IPS-NIHi11 (cell line): ENCODE results near the gene HMX2.
"Not testable (repeated sequence)": the region's sequence is repeated elsewhere in the genome, so short reads cannot be mapped to it uniquely, and the experiment has no call there.

Source experiments
- DNase-seq: peaks from one replicate; pipeline ENCODE4 v3.0.0; 2012; ENCODE audit warnings: mixed read lengths, low spot score

HMX2 gene

DNA sequence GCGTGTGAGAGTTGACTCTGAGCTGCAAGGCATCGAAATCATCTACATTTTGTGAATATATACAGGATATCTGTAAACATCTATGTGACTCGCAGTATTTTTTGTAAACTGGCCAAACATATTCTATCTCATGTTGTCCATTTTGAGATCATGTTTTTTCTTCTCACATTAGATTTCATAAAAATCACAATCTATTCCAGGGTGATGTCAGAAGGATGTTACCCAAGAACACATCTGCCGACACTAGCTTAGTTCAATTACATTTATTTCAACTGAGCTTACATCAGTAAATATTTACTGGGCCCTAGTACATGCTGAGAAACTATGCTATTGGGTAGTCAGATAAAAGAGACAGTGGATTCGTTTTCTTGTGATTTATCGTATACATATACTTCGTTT lies 3.8 kb downstream of the HMX2 start:
- no peak for DNase-seq

DNA sequence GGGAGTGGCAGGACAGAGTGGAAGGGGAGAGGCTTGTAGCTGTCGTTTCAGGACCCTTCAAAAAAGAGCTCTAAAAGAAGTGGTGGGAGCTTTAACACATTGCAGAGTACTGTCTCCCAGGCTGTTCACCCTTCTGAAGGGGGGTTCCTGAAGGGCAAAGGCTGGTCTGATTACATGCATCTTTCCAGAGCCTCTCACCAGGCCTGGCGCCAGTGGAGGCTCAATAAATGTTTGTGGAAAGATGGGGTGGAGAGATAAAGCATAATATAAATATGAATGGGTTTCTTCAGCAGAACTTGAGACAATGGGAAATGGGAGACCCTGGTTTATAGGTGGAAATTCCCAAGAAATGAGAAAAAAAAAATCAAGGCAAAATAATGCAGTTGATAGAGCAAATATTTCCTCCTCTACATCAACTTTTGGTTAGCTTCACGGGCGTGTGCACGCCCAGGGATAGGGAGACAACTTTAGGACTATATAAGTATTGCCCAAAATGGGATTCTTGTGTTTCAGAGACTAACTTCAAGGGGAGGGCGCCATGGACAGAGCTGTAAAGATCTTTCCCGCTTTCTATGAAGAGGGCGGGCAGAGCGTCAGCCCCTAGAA lies 5.7 kb downstream of the HMX2 start:
- no peak for DNase-seq

DNA sequence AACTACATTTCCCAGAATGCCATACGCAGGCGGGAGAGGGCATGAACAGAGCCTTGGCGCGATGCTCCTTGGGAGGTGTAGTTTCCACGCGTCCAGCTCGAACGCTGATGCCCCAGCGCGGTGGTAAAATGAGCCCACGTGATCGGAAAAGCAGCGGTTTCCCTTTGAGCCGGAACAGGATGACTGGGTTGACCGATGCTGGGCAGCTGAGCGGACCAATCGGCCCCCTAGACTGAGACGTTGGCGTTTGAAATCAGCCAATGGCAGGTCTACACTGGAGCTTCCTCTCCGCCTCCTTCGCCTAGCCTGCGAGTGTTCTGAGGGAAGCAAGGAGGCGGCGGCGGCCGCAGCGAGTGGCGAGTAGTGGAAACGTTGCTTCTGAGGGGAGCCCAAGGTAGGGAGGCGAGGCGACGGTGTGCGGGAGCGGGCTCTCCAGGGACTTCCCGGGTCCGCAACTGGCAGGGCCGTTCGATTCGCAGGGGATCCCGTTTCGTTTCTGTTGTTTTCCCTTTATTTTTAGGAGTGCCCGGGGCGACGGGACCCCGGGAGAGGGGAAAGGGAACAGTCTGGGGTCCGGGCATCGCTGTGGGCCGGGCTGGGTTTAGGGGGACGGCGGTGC lies 6.3 kb downstream of the HMX2 start, which contains the start of gene BUB3:
Gene BUB3, plus strand, starts transcription at position 311 of the 619 bp plus-strand sequence. CDS start 516 bp downstream, outside the sequence.
- DNase-seq: peak; percentile 98

DNA sequence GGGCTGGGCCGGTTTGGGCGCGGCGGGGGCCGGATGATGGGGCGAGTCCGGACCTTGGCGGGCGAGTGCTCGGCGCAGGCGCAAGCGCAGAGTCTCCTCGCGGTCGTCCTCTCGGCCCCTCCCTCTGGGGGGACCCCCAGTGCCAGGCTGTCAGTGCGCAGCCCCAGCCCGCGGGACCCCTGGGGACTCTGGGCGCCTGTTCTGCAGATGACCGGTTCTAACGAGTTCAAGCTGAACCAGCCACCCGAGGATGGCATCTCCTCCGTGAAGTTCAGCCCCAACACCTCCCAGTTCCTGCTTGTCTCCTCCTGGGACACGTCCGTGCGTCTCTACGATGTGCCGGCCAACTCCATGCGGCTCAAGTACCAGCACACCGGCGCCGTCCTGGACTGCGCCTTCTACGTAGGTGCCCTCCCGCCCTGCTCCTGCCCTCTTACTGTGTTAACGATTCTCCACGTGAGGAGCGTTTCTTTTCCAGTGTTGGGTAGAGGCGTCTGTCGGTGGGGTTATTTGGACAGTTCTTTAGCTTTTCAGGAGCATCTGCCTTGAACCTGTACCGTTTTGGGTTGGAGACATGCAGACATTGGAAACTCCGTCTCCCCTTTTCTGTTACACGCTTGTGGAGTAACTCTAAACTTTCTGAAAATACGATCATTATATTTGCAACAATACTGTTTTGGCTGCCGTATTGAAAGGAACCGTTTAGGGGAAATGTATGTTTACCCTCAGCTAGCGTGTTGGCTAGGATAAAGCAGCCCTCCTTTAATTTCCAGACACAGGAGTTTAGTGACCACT lies 7.0 kb downstream of the HMX2 start:
- DNase-seq: peak; percentile 87

DNA sequence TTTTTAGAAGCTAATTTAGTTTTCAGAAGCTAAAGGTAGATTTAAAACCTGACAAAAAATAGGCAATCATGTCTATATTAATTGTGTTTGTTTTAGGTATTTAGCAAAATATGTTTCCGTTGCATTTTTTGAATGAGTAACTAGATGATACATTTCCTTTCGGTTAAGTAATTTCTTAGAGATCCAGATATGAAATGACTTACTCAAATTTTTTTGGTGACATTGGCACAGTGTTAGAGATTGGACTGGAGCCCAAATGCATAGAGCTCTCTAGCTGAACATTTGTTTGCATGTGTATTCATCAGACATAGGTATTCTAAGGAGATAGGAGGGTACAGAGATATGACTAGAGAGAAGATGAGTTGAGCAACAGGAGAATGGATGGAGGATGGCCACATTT lies 8.1 kb downstream of the HMX2 start:
- no peak for DNase-seq

DNA sequence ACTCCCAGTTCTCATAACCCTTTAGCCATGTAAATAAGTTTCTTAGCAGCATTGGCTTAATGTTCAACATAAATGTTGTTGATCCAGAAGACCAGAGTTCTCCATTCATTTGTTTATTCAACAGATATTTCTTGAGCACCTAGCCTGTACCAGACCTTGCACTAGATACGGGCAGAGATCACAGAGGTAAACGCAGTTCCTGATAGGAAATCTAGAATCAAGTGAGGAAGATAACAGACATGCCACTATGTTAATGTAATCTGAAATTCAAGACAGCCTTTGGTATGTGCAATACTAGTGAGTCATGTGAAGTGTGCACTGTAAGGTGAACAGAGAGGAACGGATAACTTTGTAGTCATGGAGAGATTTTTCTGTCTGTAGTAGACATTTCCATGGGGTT lies 9.3 kb downstream of the HMX2 start:
- DNase-seq: no peak

DNA sequence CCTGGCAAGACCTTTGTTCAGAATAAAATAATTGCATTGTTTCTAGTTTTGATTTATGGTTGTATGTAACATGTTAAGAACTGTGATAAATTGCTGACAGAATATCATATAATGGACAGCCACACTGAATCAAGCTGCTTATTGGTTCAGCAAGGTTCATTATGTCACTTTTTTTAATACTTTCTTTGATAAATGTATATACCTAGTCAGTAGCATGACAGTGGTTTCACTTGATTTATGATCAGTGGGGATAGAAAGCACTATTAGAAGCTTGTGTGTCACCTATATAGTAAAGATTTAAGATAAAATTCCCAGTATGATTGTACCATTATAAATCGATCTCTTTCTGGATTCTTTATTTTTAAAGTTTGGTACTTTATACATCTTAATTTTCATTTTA lies 10.7 kb downstream of the HMX2 start:
- DNase-seq: no peak

DNA sequence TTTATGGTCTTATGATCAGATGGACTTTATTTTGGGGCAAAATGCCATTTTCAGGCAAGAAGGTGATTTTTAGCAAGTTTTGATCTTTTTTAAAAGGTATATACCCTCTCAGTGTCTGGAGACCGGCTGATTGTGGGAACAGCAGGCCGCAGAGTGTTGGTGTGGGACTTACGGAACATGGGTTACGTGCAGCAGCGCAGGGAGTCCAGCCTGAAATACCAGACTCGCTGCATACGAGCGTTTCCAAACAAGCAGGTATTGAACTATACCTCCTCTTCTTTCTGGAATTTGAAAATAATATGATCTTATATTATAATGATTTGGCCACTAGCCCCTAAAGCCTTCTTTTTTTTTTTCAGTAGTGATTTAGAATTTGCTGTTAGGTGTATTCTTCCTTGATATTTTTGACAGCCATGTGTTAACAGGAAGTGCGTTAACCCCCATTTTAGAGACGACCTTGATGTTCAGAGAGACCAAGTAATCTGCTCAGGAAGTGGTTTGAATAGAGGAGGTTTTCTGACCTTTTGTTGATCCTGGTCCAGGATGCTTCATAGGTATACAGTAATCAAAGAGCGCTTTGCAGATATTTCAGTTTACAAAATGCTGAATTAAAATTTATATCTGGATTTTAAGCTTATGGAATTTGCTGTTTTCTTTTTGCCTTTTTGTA lies 12.5 kb downstream of the HMX2 start:
- DNase-seq: no peak

DNA sequence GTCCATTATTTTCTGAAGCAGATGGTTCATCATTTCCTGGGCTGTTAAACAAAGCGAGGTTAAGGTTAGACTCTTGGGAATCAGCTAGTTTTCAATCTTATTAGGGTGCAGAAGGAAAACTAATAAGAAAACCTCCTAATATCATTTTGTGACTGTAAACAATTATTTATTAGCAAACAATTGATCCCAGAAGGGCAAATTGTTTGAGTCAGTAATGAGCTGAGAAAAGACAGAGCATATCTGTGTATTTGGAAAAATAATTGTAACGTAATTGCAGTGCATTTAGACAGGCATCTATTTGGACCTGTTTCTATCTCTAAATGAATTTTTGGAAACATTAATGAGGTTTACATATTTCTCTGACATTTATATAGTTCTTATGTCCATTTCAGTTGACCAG lies 16.4 kb downstream of the HMX2 start:
- DNase-seq: no peak

DNA sequence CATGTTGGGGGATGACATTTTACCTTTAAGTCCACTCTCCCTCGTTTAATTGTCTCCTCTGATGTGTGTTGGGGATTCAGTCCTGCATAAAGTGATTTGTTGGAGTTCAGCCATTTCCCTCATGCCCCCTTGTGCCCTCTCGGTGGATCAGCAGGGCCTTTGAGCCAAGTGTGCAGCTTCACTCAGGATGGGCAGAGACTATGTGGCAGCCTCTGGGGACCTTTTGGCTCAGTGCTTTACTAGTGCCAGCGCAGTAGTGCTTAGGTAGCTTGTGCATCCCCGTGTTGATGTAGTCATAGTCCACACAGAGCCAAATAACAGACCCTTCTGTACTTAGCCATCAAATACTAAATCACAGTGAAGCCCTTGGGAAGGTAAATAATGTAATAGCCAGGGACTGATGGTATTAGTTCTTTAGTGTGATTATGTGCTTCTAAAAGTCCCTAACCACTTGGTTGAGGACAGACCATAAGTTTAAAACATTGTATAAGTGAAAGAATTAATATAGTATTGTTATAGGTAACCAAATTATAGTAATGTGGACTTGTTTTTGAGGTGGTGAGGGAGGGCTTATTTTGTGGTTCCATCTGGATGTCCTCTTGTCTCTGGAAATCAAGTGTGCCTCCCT lies 17.6 kb downstream of the HMX2 start:
- DNase-seq: no peak

DNA sequence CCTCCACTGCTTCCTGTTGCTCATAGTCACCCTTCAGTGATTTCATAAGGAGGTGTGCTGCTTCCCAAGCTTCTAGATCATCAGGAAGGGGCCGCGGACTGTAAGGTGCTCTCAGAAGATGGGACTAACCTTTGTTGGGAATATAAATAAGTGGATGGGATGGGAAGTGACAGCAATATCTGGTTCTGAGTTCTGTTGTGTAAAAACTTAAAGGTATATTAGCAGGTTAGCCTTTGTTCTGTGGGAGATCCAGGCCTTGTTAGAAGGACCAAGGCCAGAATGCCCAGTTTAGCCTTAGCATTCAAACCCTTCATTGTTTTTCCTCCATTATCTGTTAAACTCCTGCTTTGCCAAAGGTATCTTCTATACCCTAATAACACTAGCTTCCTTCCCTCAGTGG lies 18.7 kb downstream of the HMX2 start:
- DNase-seq: no peak

DNA sequence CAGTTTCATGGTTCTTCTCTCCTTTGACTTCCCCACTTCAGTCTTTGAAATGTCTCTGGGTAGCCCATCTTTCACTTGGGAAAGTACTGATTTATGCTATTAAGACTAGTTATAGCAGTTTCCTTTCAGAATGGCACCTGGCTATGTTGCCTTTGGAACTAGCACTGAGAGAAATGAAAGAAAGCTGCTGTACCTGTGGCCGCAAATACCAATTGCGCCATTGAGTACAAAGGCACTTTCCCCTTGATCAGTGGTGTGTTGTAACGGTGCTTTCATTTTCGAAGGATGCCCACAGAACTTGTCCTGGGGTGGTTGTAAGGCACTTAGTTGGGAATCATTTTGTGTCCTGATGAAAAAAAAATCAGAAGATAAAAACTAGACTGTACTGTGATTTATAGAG lies 23.0 kb downstream of the HMX2 start:
- DNase-seq: no peak

DNA sequence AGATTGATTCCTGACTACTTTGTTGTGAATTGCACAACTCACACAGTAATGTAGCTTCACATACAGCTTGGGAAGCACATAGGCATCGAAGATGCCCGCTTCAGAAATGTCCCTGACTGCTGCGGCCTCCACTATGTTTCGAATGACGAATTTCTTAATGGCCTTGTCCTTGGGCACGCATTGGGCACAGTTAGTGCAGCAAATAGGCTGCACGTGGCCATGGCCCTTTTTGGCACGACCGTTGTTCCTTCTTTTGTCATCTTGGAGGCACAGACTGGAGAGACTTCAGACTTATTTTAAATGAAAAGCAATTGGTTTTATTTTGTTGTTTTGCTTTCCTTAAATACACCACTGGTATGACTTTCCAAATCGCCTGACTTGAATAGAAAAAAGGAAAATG lies 23.7 kb downstream of the HMX2 start:
- not testable (repeated sequence) for DNase-seq

DNA sequence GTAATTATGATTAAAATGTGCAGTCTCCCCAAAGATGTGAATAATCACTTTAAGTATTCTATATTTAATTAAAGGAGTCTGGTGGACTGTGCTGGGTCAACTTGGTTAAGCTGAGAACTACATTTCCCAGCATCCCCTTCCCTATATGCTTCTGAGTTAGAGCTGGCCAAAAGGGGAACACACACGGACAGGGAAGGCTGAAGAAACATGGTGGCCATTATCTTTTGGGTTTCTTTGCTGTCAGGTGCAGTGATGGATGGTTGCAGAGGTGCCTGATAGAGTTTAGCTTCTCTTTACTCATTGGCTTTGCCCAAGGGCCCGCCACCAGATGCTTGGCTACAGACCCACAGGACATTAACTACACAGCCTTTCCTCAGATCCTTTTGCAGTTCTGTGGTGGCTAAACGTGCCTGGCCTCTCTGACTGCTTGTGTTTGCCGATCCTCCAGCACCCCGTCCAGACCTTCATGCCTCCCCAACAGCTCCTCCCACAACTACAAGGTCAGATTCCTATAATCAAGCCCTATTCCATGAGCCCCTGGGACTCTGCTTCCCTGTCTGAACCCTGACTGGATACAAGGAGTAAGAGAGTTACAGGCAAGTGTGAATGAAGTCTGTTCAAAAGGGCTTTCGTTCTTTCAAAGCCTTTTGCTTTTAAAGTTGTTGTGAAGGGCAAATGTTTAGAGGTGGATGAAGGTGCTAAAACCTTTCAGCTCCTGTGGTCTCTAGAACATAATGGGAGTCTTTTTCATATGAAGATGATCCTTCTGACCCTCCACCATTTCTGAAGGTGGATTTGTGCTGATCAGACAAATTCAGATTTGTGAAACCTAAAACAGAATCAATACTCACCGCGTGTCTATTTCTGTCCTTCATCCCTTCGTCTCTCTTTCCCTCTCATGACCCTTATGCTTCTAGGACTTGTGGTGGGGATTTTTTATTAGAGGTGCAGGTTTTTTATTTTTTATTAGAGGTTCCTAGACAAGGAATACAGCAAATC lies 27.8 kb downstream of the HMX2 start:
- no peak for DNase-seq

DNA sequence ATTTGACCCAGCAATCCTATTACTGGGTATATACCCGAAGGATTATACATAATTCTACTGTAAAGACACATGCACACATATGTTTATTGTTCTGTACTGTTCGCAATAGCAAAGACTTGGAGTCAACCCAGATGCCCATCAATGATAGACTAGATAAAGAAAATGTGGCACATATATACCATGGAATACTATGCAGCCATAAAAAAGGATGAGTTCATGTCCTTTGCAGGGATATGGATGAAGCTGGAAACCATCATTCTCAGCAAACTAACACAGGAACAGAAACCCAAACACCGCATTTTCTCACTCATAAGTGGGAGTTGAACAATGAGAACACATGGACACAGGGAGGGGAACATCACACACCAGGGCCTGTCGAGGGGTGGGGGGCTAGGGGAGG lies 30.5 kb downstream of the HMX2 start:
- DNase-seq: not testable (repeated sequence)

DNA sequence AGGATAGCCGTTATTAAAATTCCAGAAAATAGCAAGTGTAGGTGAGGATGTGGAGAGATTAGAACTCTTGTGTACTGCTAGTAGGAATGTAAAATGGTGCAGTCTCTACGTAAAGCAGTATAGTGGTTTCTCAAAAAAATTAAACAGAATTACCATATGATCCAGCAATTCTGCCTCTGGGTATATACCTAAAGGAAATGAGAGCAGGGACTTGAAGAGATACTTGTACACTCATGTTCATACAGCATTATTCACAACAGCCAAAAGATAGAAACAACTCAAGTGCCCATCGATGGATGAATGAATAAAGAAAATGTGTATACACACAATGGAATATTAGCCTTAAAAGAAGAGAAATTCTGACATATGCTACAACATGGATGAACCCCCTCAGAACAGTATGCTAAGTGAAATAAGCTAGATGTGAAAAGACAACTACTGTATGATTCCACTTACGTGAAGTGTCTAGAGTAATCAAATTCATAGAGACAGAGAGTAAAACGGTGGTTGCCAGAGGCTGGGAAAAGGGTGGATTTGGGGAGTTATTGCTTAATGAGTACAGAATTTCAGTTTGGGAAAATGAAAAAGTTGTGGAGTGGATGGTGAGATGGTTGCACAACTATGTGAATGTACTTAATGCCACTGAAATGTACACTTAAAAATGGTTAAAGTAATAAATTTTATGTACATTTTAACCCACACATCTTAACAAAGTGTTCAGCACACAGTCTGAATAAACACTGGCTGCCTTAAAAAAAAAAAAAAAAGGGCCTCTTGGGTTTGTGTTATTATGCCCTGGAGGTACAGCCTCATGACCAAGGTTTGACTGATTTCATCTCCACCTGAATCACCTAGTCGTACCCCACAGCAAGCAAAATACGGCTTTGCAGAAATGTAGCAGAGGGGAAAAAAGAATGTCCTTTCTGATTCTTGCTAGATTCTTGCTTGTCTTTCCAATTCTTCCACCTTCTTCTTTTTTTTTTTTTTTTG lies 32.5 kb downstream of the HMX2 start:
- no peak for DNase-seq

DNA sequence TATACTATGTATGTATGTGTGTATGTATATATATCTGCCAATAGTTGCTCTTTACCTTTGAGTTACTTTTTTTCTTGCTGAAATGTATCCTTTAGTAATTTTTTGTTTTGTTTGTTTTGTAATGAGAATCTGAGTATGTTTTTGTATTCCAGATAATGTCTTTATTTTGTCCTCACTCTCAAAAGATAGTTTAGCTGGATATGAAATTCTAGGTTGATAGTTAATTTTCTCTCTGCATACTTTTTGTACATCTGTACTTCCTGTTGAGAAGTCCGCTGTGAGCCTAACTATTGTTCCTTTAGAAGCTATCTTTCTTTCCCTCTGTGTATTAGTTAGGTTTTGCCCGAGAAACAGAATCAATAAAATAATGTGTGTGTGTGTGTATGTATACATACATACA lies 35.8 kb downstream of the HMX2 start:
- DNase-seq: no peak

DNA sequence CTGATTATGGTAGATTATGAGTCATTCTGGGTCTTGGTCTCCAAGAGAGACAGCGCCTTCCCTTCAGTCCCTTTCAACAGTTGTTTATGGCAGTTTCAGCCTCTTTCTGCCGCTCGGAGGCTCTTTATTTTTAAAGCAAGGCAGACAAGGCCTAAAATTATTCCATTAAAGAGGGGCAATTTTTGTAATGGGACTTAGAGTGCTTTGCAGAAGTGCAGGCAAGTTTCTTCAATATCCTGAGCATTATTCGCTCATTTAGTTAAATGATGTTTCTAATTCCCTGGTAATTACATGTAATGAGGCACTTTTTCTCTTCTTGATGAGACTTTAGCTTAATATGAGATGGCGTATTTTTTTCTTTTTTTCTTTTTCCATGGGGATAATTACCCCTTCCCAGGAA lies 39.8 kb downstream of the HMX2 start:
- no peak for DNase-seq

DNA sequence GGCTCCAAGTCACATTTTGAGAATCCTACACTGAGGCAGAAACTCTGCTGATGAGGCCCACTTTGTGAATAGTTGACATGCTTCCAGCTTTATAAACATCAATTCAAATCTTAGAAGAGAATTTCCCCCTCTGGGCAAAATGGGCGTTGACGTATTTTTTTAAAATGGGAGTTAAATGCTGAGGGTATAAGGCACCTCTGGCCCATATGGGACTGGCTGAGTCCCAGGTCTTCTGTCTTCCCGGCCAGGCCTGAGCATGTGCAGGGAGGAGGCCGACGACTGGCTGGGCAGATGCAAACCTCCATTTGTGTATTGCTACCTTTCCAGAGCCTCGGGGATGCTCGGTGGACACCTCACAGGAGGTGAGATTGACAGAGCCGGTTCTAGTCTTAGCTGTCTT lies 44.0 kb downstream of the HMX2 start:
- DNase-seq: no peak

DNA sequence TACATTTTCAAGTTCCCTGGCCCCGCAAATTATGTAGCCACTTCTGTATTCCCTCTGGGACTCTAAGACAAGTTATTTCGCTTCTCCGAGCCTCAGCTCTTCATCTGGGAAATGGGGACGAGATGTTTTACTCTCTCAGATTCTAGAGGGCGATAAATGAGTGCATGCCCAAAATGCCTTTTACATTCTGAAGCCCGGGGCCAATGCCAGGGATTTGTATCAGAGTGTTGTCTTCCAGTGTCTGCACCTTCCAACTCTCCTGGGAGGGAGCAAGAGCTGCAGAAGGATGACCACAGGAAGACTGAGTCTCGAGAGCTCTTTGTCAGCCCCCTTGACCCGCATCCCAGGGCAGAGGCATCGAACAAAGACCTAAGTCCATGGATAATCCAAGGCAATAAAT lies 46.1 kb downstream of the HMX2 start:
- DNase-seq: no peak
